PFSK-1 (cell line): ENCODE results near the gene TMPRSS11E.

Experiments
- FOXP2 ChIP-seq: optimal IDR thresholded peaks from 2 replicates; pipeline ENCODE3; 2011; ENCODE audit warnings: borderline replicate concordance, control low read depth, inconsistent platforms; ENCODE audit not compliant: insufficient read depth; ENCODE audit errors: extremely low read length, extremely low read depth
- POLR2AphosphoS5 ChIP-seq: IDR thresholded peaks from 2 replicates; pipeline ENCODE4 v1.6.1; 2012; ENCODE audit warnings: low read depth, mild to moderate bottlenecking, control low read depth, low read length, moderate library complexity
- SIN3A ChIP-seq: IDR thresholded peaks from 2 replicates; pipeline ENCODE4 v1.6.1; 2012; ENCODE audit warnings: mild to moderate bottlenecking, low read length, moderate library complexity, borderline replicate concordance; ENCODE audit not compliant: insufficient read depth
- TAF1 ChIP-seq: IDR thresholded peaks from 2 replicates; pipeline ENCODE4 v1.6.1; 2012; ENCODE audit warnings: low read length, control low read depth, borderline replicate concordance; ENCODE audit not compliant: insufficient read depth
- TF ChIP-seq, protein P1 (sequence below), 2 experiments: IDR thresholded peaks; 2 replicates each; pipeline versions ENCODE4 v1.6.1 to v1.8.0; 2011 to 2012; ENCODE audit warnings: low read depth in 2 of 2, low read length in 2 of 2, control low read depth in 1 of 2, inconsistent platforms in 1 of 2, mild to moderate bottlenecking in 1 of 2, moderate library complexity in 1 of 2; ENCODE audit not compliant: insufficient read depth in 1 of 2

DNA sequence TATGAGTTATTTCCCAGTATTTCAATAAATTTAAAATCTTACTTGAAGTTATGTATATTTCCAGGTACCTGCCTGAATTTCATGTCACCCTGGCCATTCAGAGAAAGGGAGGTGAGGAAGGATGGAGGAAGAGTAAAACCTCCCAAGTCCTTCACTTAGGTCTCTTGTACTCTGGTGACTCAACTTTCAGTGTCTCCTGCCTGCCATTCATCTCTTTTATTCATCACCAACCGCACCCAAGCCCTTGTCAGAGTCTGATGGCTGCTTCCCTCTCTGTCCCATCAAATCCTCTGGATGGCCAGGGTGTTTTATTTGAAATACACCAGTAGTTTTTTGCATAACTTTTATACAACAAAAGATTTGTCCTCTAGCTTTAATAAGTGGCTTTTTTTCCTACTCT is 17.8 kb downstream of the TMPRSS11E start:
- no peak for TF ChIP-seq POLR2AphosphoS5
- TF ChIP-seq, protein P1, sequence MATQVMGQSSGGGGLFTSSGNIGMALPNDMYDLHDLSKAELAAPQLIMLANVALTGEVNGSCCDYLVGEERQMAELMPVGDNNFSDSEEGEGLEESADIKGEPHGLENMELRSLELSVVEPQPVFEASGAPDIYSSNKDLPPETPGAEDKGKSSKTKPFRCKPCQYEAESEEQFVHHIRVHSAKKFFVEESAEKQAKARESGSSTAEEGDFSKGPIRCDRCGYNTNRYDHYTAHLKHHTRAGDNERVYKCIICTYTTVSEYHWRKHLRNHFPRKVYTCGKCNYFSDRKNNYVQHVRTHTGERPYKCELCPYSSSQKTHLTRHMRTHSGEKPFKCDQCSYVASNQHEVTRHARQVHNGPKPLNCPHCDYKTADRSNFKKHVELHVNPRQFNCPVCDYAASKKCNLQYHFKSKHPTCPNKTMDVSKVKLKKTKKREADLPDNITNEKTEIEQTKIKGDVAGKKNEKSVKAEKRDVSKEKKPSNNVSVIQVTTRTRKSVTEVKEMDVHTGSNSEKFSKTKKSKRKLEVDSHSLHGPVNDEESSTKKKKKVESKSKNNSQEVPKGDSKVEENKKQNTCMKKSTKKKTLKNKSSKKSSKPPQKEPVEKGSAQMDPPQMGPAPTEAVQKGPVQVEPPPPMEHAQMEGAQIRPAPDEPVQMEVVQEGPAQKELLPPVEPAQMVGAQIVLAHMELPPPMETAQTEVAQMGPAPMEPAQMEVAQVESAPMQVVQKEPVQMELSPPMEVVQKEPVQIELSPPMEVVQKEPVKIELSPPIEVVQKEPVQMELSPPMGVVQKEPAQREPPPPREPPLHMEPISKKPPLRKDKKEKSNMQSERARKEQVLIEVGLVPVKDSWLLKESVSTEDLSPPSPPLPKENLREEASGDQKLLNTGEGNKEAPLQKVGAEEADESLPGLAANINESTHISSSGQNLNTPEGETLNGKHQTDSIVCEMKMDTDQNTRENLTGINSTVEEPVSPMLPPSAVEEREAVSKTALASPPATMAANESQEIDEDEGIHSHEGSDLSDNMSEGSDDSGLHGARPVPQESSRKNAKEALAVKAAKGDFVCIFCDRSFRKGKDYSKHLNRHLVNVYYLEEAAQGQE (IDR thresholded peaks at IDR 0.05; ENCODE audit: insufficient read depth in 1 of 2, low read depth in 2 of 2, low read length in 2 of 2), result no peak
- TF ChIP-seq TAF1, result no peak
- TF ChIP-seq SIN3A, result no peak
- no peak for TF ChIP-seq FOXP2
